Loucy (cell line): ENCODE measurements around the gene NRIP2.

Experiments used
- H2AFZ ChIP-seq: fragments of 200-600 bp; sonication (generic); 2 replicates; pipeline ENCODE4 v1.6.0; 2016; ENCODE audit warnings: antibody characterized with exemption, mild to moderate bottlenecking, low read length, moderate library complexity
- H3F3A ChIP-seq: fragments of 200-600 bp; 2 replicates; pipeline ENCODE4 v1.6.0; 2016; ENCODE audit warnings: antibody characterized with exemption, low read depth, mild to moderate bottlenecking
- H3K27me3 ChIP-seq: fragments of 200-600 bp; sonication (generic); 2 replicates; pipeline ENCODE4 v1.6.1; 2014; ENCODE audit warnings: low read length, mild to moderate bottlenecking; ENCODE audit not compliant: insufficient read depth, poor library complexity, severe bottlenecking
- H3K36me3 ChIP-seq: fragments of 200-600 bp; sonication (generic); 2 replicates; pipeline ENCODE4 v1.6.1; 2016; ENCODE audit warnings: low read length; ENCODE audit not compliant: insufficient read depth
- H3K4me1 ChIP-seq: fragments of 200-600 bp; sonication (generic); 2 replicates; pipeline ENCODE4 v1.5.1; 2014; ENCODE audit warnings: low read length, mild to moderate bottlenecking; ENCODE audit not compliant: insufficient read depth, poor library complexity, severe bottlenecking
- H3K4me2 ChIP-seq: fragments of 200-600 bp; sonication (generic); 2 replicates; pipeline ENCODE4 v1.6.0; 2014; ENCODE audit warnings: antibody characterized with exemption, low read length, low read depth, mild to moderate bottlenecking; ENCODE audit not compliant: poor library complexity, severe bottlenecking
- H3K4me3 ChIP-seq: fragments of 200-600 bp; sonication (generic); 2 replicates; pipeline ENCODE4 v1.5.1; 2014; ENCODE audit warnings: low read length, mild to moderate bottlenecking, mixed read lengths; ENCODE audit not compliant: poor library complexity, severe bottlenecking
- H3K79me2 ChIP-seq: fragments of 200-600 bp; sonication (generic); 2 replicates; pipeline ENCODE4 v1.6.1; 2014; ENCODE audit warnings: low read length; ENCODE audit not compliant: insufficient read depth
- H3K9ac ChIP-seq: fragments of 200-600 bp; sonication (generic); 2 replicates; pipeline ENCODE4 v1.6.0; 2014; ENCODE audit warnings: mild to moderate bottlenecking, low read depth, low read length, moderate library complexity; ENCODE audit not compliant: poor library complexity, severe bottlenecking
- H3K9me2 ChIP-seq: fragments of 200-600 bp; sonication (generic); replicated peaks from 2 replicates; pipeline ENCODE4 v1.6.1; 2016; ENCODE audit warnings: low read depth, low read length, mixed read lengths
- H3K9me3 ChIP-seq: fragments of 200-600 bp; sonication (generic); 2 replicates; pipeline ENCODE4 v1.6.1; 2014; ENCODE audit warnings: mild to moderate bottlenecking, antibody characterized with exemption, low read length, low read depth; ENCODE audit not compliant: insufficient read depth
- H4K20me1 ChIP-seq: fragments of 200-600 bp; sonication (generic); 2 replicates; pipeline ENCODE4 v1.6.0; 2014; ENCODE audit warnings: antibody characterized with exemption, low read length, mild to moderate bottlenecking; ENCODE audit not compliant: insufficient read depth, poor library complexity, severe bottlenecking
- EZH2phosphoT487 ChIP-seq: fragments of 200-600 bp; IDR thresholded peaks from 2 replicates; pipeline ENCODE4 v1.6.1; 2018; ENCODE audit warnings: antibody characterized with exemption, mild to moderate bottlenecking, moderate library complexity, borderline replicate concordance
- TF ChIP-seq, protein P1 (sequence below): fragments of 200-600 bp; sonication (generic); conservative IDR thresholded peaks from 2 replicates; pipeline ENCODE4 v1.5.1; 2014; ENCODE audit warnings: mild to moderate bottlenecking, antibody characterized with exemption, low read length

The NRIP2 gene

GRCh38 chr12:2783936-2784600 lies 50.8 kb downstream of the NRIP2 start:
- Histone ChIP-seq H3K4me2 (peak overlapping the region; percentile 55), H3K79me2 (no peaks in the 10 kb centered on the region), H3K4me3 (peak overlapping the region; percentile 28), H3K4me1 (no peaks in the 10 kb centered on the region), H4K20me1 (no peaks in the 10 kb centered on the region), H3K36me3 (no peaks in the 10 kb centered on the region), H2AFZ (peak overlapping the region; percentile 66; the same call in 1 of the 2 replicates), H3F3A (no peaks in the 10 kb centered on the region), H3K27me3 (no peaks in the 10 kb centered on the region), H3K9me2 (no peaks in the 10 kb centered on the region), H3K9me3 (no peaks in the 10 kb centered on the region), H3K9ac (no peak overlapping the region)
- TF ChIP-seq, protein P1, sequence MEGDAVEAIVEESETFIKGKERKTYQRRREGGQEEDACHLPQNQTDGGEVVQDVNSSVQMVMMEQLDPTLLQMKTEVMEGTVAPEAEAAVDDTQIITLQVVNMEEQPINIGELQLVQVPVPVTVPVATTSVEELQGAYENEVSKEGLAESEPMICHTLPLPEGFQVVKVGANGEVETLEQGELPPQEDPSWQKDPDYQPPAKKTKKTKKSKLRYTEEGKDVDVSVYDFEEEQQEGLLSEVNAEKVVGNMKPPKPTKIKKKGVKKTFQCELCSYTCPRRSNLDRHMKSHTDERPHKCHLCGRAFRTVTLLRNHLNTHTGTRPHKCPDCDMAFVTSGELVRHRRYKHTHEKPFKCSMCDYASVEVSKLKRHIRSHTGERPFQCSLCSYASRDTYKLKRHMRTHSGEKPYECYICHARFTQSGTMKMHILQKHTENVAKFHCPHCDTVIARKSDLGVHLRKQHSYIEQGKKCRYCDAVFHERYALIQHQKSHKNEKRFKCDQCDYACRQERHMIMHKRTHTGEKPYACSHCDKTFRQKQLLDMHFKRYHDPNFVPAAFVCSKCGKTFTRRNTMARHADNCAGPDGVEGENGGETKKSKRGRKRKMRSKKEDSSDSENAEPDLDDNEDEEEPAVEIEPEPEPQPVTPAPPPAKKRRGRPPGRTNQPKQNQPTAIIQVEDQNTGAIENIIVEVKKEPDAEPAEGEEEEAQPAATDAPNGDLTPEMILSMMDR: peak; percentile 92
- TF ChIP-seq EZH2phosphoT487: no peak

GRCh38 chr12:2779281-2779680 lies 55.6 kb downstream of the NRIP2 start:
- H3F3A ChIP-seq: no peaks in the 10 kb centered on the region
- H4K20me1 ChIP-seq: no peaks in the 10 kb centered on the region
- no peak overlapping the region for H3K4me3 ChIP-seq
- H3K4me1 ChIP-seq: no peaks in the 10 kb centered on the region
- H3K9me2 ChIP-seq: no peaks in the 10 kb centered on the region
- no peaks in the 10 kb centered on the region for H3K9me3 ChIP-seq
- no peak for TF ChIP-seq EZH2phosphoT487
- TF ChIP-seq, protein P1: no peak
- no peak overlapping the region for H3K9ac ChIP-seq
- no peaks in the 10 kb centered on the region for H3K79me2 ChIP-seq
- no peak overlapping the region for H3K4me2 ChIP-seq
- no peaks in the 10 kb centered on the region for H3K36me3 ChIP-seq
- H2AFZ ChIP-seq: no peak overlapping the region
- H3K27me3 ChIP-seq: no peaks in the 10 kb centered on the region

DNA sequence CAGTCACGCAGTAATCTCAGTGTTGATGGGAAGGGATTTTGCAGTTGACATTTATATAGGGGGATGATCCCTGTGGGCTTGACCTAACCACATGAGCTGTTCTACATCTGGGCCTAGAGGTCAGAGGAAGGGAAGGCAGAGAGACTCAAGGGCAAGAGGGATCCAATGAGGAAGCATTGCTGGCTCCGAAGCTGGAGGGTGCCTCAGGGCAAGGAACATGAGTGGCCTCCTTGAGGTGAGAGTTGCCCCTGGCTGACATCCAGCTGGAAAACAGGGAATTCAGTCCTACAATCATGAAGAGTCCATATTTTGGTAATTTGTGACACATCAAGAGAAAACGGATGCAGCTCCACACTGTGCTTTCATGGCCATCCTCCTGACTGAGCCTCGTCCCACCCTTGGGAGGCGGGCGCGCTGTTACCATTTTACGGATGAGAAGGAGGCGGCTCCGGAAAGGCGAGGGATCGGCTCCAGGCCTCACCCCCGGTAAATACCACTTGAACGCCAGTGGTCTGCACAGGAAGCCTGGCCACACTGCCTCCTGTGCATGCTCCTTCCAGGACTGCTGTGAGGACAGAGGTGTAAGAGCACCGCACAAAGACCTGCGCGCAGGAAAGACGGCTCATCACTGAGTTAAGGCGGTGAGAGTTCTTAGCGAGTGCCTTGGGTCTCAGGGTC lies 58.6 kb downstream of the NRIP2 start:
- Histone ChIP-seq H3K4me1 (no peaks in the 10 kb centered on the region), H3K9me2 (no peaks in the 10 kb centered on the region), H3K9me3 (no peaks in the 10 kb centered on the region), H3K4me3 (no peak overlapping the region), H3F3A (no peaks in the 10 kb centered on the region), H3K79me2 (no peaks in the 10 kb centered on the region), H3K27me3 (no peaks in the 10 kb centered on the region), H4K20me1 (no peaks in the 10 kb centered on the region), H3K36me3 (no peaks in the 10 kb centered on the region), H2AFZ (no peak overlapping the region), H3K4me2 (no peak overlapping the region), H3K9ac (no peak overlapping the region)
- TF ChIP-seq, protein P1: no peak
- no peak for TF ChIP-seq EZH2phosphoT487
